NCI-H526 treated with DMSO at 0.1 percent for 48 hours (cell line): ENCODE data around the gene PAXX.
"Not testable (repeated sequence)": the region's sequence is repeated elsewhere in the genome, so short reads cannot be mapped to it uniquely, and the experiment has no call there.

ENCODE experiments used
- DNase-seq: peaks from one replicate; lab custom pipeline; 2025; lab: John Stamatoyannopoulos, UW

PAXX gene

GRCh38 chr9:136983167-136983566, 9.1 kb upstream of the PAXX start:
- DNase-seq = no peak

- no peak for DNase-seq
These were observed 8.4 kb upstream of the PAXX start for GRCh38 chr9:136983656-136984314.

- DNase-seq = no peak
These were observed 7.7 kb upstream of the PAXX start for GRCh38 chr9:136984464-136985026.

- no peak for DNase-seq
These were observed 7.1 kb upstream of the PAXX start for GRCh38 chr9:136985027-136985602.

- no peak for DNase-seq
These were observed 6.4 kb upstream of the PAXX start for GRCh38 chr9:136985853-136986252.

- DNase-seq = no peak
These were observed 3.4 kb upstream of the PAXX start for GRCh38 chr9:136988872-136989271.

- DNase-seq = no peak
These were observed 1.8 kb upstream of the PAXX start for GRCh38 chr9:136990242-136990911.

GRCh38 chr9:136992819-136993369, 672 bp downstream of the PAXX start:
- DNase-seq = no peak

GRCh38 chr9:136994180-136994887, 2.1 kb downstream of the PAXX start:
- DNase-seq = no peak

GRCh38 chr9:136994888-136995230, 2.6 kb downstream of the PAXX start:
- DNase-seq = no peak

- DNase-seq = no peak
These were observed 3.1 kb downstream of the PAXX start for GRCh38 chr9:136995362-136995761.

- no peak for DNase-seq
These were observed 3.6 kb downstream of the PAXX start for GRCh38 chr9:136995772-136996311.

- no peak for DNase-seq
These were observed 4.4 kb downstream of the PAXX start, which contains the start of gene CLIC3 for GRCh38 chr9:136996361-136997292. CLIC3 (minus strand) TSS chr9:136996568; CDS start chr9:136996543, 25 bp downstream.

GRCh38 chr9:136997371-136997770, 5.1 kb downstream of the PAXX start:
- DNase-seq = no peak

GRCh38 chr9:136997830-136998234, 5.6 kb downstream of the PAXX start:
- no peak for DNase-seq

GRCh38 chr9:137000177-137000930, 8.1 kb downstream of the PAXX start:
- no peak for DNase-seq

GRCh38 chr9:137001857-137002645, 9.8 kb downstream of the PAXX start:
- no peak for DNase-seq

GRCh38 chr9:137002646-137003041, 10.4 kb downstream of the PAXX start:
- no peak for DNase-seq

GRCh38 chr9:137004285-137004684, 12.1 kb downstream of the PAXX start:
- not testable (repeated sequence) for DNase-seq
